HCT116 (cell line): Measurements from ENCODE around the gene CIC. TPM values are rescaled to one million over a fixed set of nuclear protein-coding genes. Genes with fewer than 3 reads are reported as not detected.
A peak's percentile ranks its signal among the peaks of the same experiment; 100 is the strongest.

Experiments
- ATAC-seq: fragments of 200-7000 bp; cut with Tn5 transposase; 2 replicates; pipeline ENCODE4 v1.9.1; 2020; ENCODE audit warnings: mild to moderate bottlenecking, moderate library complexity
- BruUV-seq: library from RNA; stranded (reverse); fragments of 400-500 nt; replicated peaks from 2 replicates; lab custom pipeline; 2021; lab: Mats Ljungman, UMichigan
- CTCF ChIA-PET: fragments of 300-600 bp; sonication (Branson Sonifier 250); formaldehyde crosslinking; loops from one replicate; lab custom pipeline; 2021; ENCODE audit warnings: antibody characterized with exemption; lab: Charles Lee
- POLR2A ChIA-PET: fragments of 300-600, 350-600 bp; sonication (Branson Sonifier 250); formaldehyde crosslinking; loops from one replicate; lab custom pipeline; 2021; ENCODE audit warnings: antibody characterized with exemption; lab: Charles Lee
- RAD21 ChIA-PET, 2 experiments: fragments of 300-600 bp; sonication (Branson Sonifier 250); formaldehyde crosslinking; loops; one replicate each; lab custom pipeline; 2023; ENCODE audit warnings: low total read pairs in 2 of 2; ENCODE audit not compliant: uncharacterized antibody in 2 of 2, unreplicated experiment in 2 of 2, low non-redundant PET in 1 of 2; lab: Charles Lee
- DNase-seq: peaks from one replicate; pipeline ENCODE4 v3.0.0-alpha.2; 2010; ENCODE audit warnings: low read depth, low spot score
- H2AFZ ChIP-seq: fragments of 200-600 bp; shearing (Covaris generic), sonication (generic); 2 replicates; pipeline ENCODE4 v1.6.1; 2017; ENCODE audit warnings: low read depth, mixed run types, mixed read lengths, antibody characterized with exemption, low read length; ENCODE audit not compliant: poor library complexity, severe bottlenecking
- H3K27ac ChIP-seq: 2 replicates; pipeline ENCODE4 v1.5.1; 2012; ENCODE audit warnings: low read depth, low read length
- H3K27me3 ChIP-seq: fragments of 200-600 bp; sonication (generic); 2 replicates; pipeline ENCODE4 v1.6.1; 2016; ENCODE audit warnings: mixed run types, low read length, mixed read lengths; ENCODE audit not compliant: insufficient read depth
- H3K36me3 ChIP-seq, 2 experiments: fragments of 200-500 bp in 1 of 2; fragments of 200-600 bp in 1 of 2; sonication (Bioruptor generic) in 1 of 2; sonication (generic) in 1 of 2; 2 replicates each; pipeline versions ENCODE4 v1.5.1 to v1.6.1; 2014 to 2016; ENCODE audit warnings: low read length in 2 of 2, inconsistent platforms in 1 of 2, mixed read lengths in 1 of 2, mixed run types in 1 of 2; ENCODE audit not compliant: insufficient read depth in 2 of 2, control insufficient read depth in 1 of 2
- H3K4me1 ChIP-seq, 2 experiments: fragments of 200-600 bp in 1 of 2; sonication (generic) in 1 of 2; 2 replicates each; pipeline versions ENCODE4 v1.5.1 to v1.6.1; 2012 to 2017; ENCODE audit warnings: low read length in 2 of 2, inconsistent platforms in 1 of 2, mild to moderate bottlenecking in 1 of 2, mixed read lengths in 1 of 2, mixed run types in 1 of 2, moderate library complexity in 1 of 2; ENCODE audit not compliant: insufficient read depth in 2 of 2, control insufficient read depth in 1 of 2
- H3K4me2 ChIP-seq: fragments of 200-600 bp; sonication (generic); 2 replicates; pipeline ENCODE4 v1.6.1; 2017; ENCODE audit warnings: mixed run types, low read length, mixed read lengths
- H3K4me3 ChIP-seq, 2 experiments: fragments of 200-600 bp in 1 of 2; sonication (generic) in 1 of 2; replicated peaks in 1 of 2; 2 replicates each; pipeline ENCODE4 v1.5.1; 2011 to 2016; ENCODE audit warnings: low read length in 2 of 2, control low read depth in 1 of 2, low read depth in 1 of 2, mild to moderate bottlenecking in 1 of 2, mixed read lengths in 1 of 2, mixed run types in 1 of 2
- H3K79me2 ChIP-seq: fragments of 200-600 bp; sonication (generic); 2 replicates; pipeline ENCODE4 v1.6.1; 2017; ENCODE audit warnings: mild to moderate bottlenecking, mixed run types, low read length, moderate library complexity, mixed read lengths; ENCODE audit not compliant: insufficient read depth
- H3K9ac ChIP-seq: fragments of 200-600 bp; sonication (generic); 2 replicates; pipeline ENCODE4 v1.6.1; 2016; ENCODE audit warnings: low read length, mixed read lengths
- H3K9me2 ChIP-seq: fragments of 200-600 bp; sonication (generic), shearing (Covaris generic); 2 replicates; pipeline ENCODE4 v1.6.1; 2017; ENCODE audit warnings: mixed run types, mild to moderate bottlenecking, moderate library complexity; ENCODE audit not compliant: insufficient read depth
- H3K9me3 ChIP-seq, 2 experiments: fragments of 200-500 bp in 1 of 2; fragments of 200-600 bp in 1 of 2; sonication (Bioruptor generic) in 1 of 2; sonication (generic) in 1 of 2; 2 replicates each; pipeline ENCODE4 v1.6.1; 2014 to 2017; ENCODE audit warnings: low read length in 2 of 2, mixed read lengths in 2 of 2, inconsistent platforms in 1 of 2, low read depth in 1 of 2, mild to moderate bottlenecking in 1 of 2, mixed run types in 1 of 2, moderate library complexity in 1 of 2; ENCODE audit not compliant: control insufficient read depth in 1 of 2, insufficient read depth in 1 of 2
- H4K20me1 ChIP-seq: fragments of 200-600 bp; sonication (generic), shearing (Covaris generic); 2 replicates; pipeline ENCODE4 v1.6.1; 2017; ENCODE audit warnings: mixed run types, mild to moderate bottlenecking, moderate library complexity; ENCODE audit not compliant: insufficient read depth
- CEBPB ChIP-seq: IDR thresholded peaks from 2 replicates; pipeline ENCODE4 v1.6.1; 2012; ENCODE audit warnings: low read depth
- CTCF ChIP-seq, 3 experiments: fragments of 200-600 bp in 1 of 3; sonication (generic) in 1 of 3; IDR thresholded peaks in 2 of 3; conservative IDR thresholded peaks in 1 of 3; 2 replicates each; pipeline ENCODE4 v1.5.1; 2012 to 2017; ENCODE audit warnings: low read depth in 2 of 3, low read length in 2 of 3, antibody characterized with exemption in 1 of 3, borderline replicate concordance in 1 of 3, control low read depth in 1 of 3, mild to moderate bottlenecking in 1 of 3, mixed read lengths in 1 of 3, mixed run types in 1 of 3, moderate library complexity in 1 of 3; ENCODE audit not compliant: insufficient read depth in 1 of 3
- POLR2AphosphoS5 ChIP-seq: IDR thresholded peaks from 2 replicates; pipeline ENCODE4 v1.6.1; 2011; ENCODE audit warnings: mild to moderate bottlenecking, low read depth, low read length, moderate library complexity
- RAD21 ChIP-seq: IDR thresholded peaks from 2 replicates; pipeline ENCODE4 v1.6.1; 2012; ENCODE audit warnings: low read depth, mild to moderate bottlenecking
- ZNF274 ChIP-seq: fragments of 200-500 bp; sonication (Bioruptor generic); IDR thresholded peaks from 2 replicates; pipeline ENCODE4 v1.6.1; 2014; ENCODE audit warnings: mild to moderate bottlenecking, low read depth, low read length, inconsistent platforms
- intact Hi-C: fragments of 100-400 bp; cut with micrococcal nuclease; formaldehyde crosslinking; loops from 2 replicates; pipeline ENCODE4 v1.10.0; 2022
- total RNA-seq: library from RNA; stranded (reverse); gene quantifications from one replicate; pipeline ENCODE4 v1.2.1, GENCODE V29; 2021; ENCODE audit not compliant: unreplicated experiment

Gene CIC
- total RNA-seq, 1 experiment from 2014 or later, result 52.0 TPM

DNA sequence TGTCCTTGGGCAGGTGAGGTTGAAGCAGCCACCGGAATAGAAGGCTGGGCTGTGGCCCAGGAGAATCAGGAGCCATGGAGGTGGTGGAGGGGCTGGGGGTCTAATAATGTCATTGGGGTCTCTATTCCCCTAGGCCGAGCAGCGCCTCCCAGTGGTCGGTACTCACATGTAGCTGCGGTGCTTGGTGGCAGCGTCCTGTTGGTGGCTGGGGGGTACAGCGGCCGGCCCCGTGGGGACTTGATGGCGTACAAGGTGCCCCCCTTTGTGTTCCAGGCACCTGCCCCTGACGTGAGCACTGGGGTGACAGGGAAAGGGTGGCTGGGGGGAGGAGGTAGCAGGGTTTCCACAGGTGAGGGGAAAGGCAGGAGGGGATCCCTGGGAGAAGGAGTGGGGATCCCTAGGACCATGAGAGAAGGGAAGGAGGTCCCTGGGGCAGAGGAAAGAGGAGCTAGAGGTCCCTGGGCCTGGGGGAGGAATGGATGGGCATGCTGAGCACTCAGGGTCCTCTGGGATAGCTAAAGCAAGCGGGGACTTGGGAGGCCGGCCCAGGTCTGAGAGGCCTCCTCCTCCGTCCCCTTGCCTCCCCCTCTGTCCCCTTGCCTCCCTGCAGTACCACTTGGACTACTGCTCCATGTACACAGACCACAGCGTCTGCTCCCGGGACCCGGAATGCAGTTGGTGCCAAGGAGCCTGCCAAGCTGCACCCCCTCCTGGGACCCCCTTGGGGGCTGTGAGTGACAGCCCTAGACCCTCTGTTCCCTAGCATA lies 74.5 kb downstream of the CIC start:
- no TSS peak for BruUV-seq
- DNase-seq (no peak), ATAC-seq (peak; percentile 72)
- no peak overlapping the region for H3K9ac ChIP-seq
- no peaks in the 10 kb centered on the region for H3K4me1 ChIP-seq
- H3K79me2 ChIP-seq, result no peaks in the 10 kb centered on the region
- no peaks in the 10 kb centered on the region for H3K27me3 ChIP-seq
- H2AFZ ChIP-seq, result no peak overlapping the region
- H3K9me3 ChIP-seq, result no peaks in the 10 kb centered on the region
- TF ChIP-seq CTCF (IDR thresholded peaks at IDR 0.05 in 2 of 3, conservative IDR thresholded peaks at IDR 0.05 in 1 of 3; ENCODE audit: borderline replicate concordance in 1 of 3, insufficient read depth in 1 of 3, low read depth in 2 of 3, low read length in 2 of 3) (peak in 2 of 3 experiments; percentile 56 to 69; a peak in 4 of 6 replicates), CEBPB (no peak), ZNF274 (no peak)
- no peak overlapping the region for H3K27ac ChIP-seq
- intact Hi-C loops, result no loop called here
- no peaks in the 10 kb centered on the region; a peak in 1 of 4 replicates for H3K36me3 ChIP-seq
- no peak overlapping the region for H3K4me2 ChIP-seq
- no peaks in the 10 kb centered on the region for H4K20me1 ChIP-seq
- ChIA-PET CTCF (interaction anchor here (1.1 kb wide), 1 partner anchor 11 kb away, joined by 3 read pairs; no protein-coding TSS in a partner anchor), POLR2A (no interaction called here), RAD21 (no interaction called here)
- H3K9me2 ChIP-seq, result no peaks in the 10 kb centered on the region
- no peak overlapping the region for H3K4me3 ChIP-seq

GRCh38 chr19:42344336-42344893 lies 75.4 kb downstream of the CIC start:
- no peak for DNase-seq
- POLR2A ChIA-PET, result no interaction called here
- no peak for ATAC-seq
- no TSS peak for BruUV-seq
- Histone ChIP-seq H2AFZ (no peak overlapping the region), H3K9me2 (no peaks in the 10 kb centered on the region), H3K36me3 (no peaks in the 10 kb centered on the region; a peak in 1 of 4 replicates), H3K79me2 (no peaks in the 10 kb centered on the region), H3K4me2 (no peak overlapping the region), H3K27ac (no peak overlapping the region), H3K27me3 (no peaks in the 10 kb centered on the region), H3K9me3 (no peaks in the 10 kb centered on the region), H3K4me3 (no peak overlapping the region), H4K20me1 (no peaks in the 10 kb centered on the region), H3K9ac (no peak overlapping the region), H3K4me1 (no peaks in the 10 kb centered on the region)
- CTCF ChIA-PET, result interaction anchor here (0.7 to 1.1 kb wide), 2 partner anchors 8 to 12 kb away, joined by 3 read pairs; no protein-coding TSS in a partner anchor
- TF ChIP-seq POLR2AphosphoS5 (no peak), RAD21 (no peak)
- RAD21 ChIA-PET, result no interaction called here
- intact Hi-C loops, result no loop called here

Other genes with a start within 250 kb of the CIC start
- 1.7 TPM for gene GRIK5, start 199.0 kb upstream of the CIC start, total RNA-seq
- 24.6 TPM for gene ZNF574, start 193.1 kb upstream of the CIC start, total RNA-seq
- 0.89 TPM for gene POU2F2, start 136.8 kb upstream of the CIC start, total RNA-seq
- gene DEDD2, start 51.6 kb upstream of the CIC start, total RNA-seq, result 32.7 TPM
- 13.1 TPM for gene ZNF526, start 48.9 kb upstream of the CIC start, total RNA-seq
- gene GSK3A, start 26.6 kb upstream of the CIC start, total RNA-seq, result 57.2 TPM
- 96.1 TPM for gene ERF, start 14.1 kb upstream of the CIC start, total RNA-seq
- 0.93 TPM for gene PRR19, start 32.9 kb downstream of the CIC start, total RNA-seq
- gene PAFAH1B3, start 33.4 kb downstream of the CIC start, total RNA-seq, result 110 TPM
- 7.2 TPM for gene TMEM145, start 44.1 kb downstream of the CIC start, total RNA-seq
- 24.0 TPM for gene MEGF8, start 56.4 kb downstream of the CIC start, total RNA-seq
- gene CNFN, start 121.0 kb downstream of the CIC start, total RNA-seq, result 13.9 TPM
- 11.3 TPM for gene LIPE, start 158.1 kb downstream of the CIC start, total RNA-seq
- gene CXCL17, start 173.7 kb downstream of the CIC start, total RNA-seq, result 0.32 TPM